MV-4-11 (cell line): Measurements from ENCODE around the gene COMTD1.
"Not testable (repeated sequence)": the region's sequence is repeated elsewhere in the genome, so short reads cannot be mapped to it uniquely, and the experiment has no call there.

Experiments
- DNase-seq: peaks from one replicate; lab custom pipeline; 2025; lab: John Stamatoyannopoulos, UW

The COMTD1 gene

DNA sequence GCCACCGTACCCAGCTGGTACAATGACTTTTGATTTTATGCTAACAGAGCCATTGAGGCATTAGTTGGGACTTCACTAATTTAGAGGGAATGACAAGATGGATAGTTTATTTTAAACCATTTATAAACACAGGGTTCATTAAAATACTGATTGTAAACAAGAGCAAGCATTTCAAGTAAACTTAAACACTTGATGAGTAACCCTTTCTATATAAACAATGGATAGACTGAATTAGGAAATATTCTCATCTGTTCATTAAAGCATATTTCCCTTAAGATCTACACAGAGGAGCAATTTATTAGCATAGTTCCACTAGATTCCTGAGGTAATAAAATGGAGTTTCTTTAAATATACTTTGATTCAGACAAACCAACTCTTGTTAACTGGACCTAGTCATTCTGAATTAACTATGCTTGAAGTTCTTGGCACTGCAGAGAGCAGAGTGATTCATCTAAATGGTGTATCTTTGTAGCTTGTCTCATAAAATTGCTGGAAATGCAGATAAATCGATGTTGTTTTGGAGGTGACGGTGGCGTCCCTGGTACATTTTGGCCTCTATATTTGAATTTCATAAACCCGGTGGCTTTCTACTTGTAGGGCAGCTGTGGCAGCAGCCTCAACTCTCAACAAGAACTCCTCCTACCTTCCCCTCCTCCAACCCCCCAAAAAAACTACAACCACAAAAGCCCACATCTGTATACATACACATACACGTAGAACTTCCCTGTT lies 40.6 kb downstream of the COMTD1 start:
- DNase-seq: peak; percentile 9

- not testable (repeated sequence) for DNase-seq
Observed at GRCh38 chr10:75194625-75195024, 41.1 kb downstream of the COMTD1 start.

DNA sequence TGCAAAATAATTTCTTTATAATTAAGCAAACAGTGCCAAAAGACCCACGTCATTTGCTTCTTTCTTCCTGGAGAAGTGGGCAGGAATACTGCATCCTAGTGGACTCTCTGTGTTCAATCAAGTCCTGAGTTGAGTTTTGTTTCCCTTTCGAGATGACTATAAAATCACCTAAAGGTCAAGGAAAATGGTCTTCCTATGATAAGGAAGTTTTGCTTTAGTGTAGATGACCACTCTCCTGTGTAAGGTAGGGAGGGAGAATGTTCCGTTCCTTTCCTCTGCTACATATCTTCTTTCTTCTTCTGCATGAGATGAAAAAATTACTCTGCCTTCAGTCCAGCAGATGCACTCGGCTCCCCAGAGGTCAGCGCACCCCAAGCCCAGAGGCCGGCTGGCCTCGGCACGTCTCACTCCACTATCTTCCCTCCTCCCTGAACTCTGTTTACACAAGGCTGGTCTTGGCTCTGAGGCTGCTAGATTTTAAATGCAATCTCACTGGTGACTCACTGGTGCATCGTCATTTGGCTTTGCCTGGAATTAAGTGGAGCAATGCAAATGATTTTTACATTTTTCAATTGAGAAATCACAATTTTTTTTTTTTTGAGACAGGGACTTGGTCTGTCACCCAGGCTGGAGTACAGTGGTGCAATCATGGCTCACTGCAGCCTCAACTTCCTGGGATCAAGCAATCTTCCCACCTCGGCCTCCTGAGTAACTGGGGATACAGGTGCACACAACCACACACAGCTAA lies 43.8 kb downstream of the COMTD1 start:
- peak; percentile 63 for DNase-seq

DNA sequence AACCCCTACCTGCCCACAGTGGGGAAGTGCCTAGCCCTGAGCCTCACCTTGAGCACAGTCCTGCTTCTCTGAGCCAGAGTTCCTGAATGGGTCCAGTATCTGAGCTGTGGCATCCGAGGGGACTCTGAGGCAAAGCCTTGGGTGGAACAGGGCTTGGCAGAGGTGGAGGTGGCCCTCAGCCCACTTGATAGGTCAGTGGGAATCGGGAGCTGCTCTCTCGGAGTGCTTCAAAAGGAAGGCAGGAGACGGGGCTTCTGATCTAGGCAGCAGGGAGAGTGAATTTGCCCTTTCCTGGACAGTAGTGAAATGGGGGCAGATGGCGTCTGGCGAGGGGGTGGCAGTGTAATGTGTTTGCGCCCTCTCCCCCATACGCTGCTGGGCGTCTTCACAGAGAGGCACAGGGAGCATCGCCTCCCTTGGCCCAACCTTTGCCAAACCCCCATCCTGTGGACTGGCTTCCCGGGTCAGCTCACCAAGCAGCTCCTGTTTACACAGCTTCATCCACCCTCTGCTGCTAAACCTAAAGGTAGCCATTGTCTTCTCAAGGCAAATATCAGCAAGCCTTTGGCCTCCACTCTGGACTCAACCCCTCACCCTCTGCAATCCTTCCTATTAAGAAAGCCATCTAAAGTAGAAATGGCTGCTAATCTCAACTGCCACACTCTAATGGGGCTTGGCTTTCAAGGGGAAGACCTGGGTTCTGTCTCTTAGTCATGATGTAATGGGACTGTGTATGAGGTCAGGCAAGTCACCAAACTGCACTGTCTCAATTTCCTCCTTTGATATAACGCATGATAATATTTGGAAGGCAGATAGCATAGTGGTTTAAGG lies 46.3 kb downstream of the COMTD1 start:
- DNase-seq: no peak

- DNase-seq: not testable (repeated sequence)
Observed at GRCh38 chr10:75188522-75188921, 47.2 kb downstream of the COMTD1 start.

DNA sequence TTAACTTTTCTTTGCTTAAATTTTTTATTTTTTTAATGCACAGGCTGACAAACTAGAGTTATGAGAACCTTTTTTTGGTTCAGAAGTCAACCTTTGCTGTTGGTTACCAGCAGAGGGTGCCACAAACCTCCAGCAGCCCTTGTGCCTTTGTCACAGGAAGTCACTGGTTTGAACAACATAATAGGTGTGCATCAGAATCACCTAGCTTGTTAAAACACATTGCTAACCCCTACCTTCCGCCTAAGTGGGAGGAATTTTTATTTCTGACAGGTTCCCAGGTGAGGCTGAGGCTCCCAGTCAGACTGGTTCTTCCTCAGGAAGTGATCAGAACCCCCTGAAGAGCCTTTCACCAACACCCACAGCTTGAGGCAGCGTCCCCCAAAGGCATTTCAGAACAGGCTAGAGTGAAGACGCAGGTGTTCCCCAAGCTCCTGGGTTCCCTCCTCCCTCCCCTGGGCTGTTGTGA lies 47.8 kb downstream of the COMTD1 start:
- peak; percentile 35 for DNase-seq

DNA sequence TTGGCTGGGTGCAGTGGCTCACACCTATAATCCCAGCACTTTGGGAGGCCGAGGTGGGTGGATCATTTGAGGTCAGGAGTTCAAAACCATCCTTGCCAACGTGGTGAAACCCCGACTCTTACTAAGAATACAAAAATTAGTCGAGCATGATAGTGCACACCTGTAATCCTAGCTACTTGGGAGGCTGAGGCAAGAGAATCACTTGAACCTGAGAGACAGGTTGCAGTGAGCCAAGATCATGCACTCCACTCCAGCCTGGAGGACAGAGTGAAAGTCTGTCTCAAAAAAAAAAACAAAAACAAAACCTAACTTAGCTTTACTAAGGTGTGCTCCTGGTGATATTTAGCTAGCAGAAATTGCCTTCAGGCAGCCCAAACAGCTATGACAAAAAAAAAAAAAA lies 49.4 kb downstream of the COMTD1 start:
- no peak for DNase-seq
